HG02870 (cell line): Measurements from ENCODE around the gene COX4I2.

ENCODE experiments used
- ATAC-seq: cut with Tn5 transposase; IDR thresholded peaks from one replicate; pipeline ENCODE4 v1.9.1; 2021; ENCODE audit warnings: mild to moderate bottlenecking, moderate library complexity; ENCODE audit not compliant: unreplicated experiment

COX4I2 gene

DNA sequence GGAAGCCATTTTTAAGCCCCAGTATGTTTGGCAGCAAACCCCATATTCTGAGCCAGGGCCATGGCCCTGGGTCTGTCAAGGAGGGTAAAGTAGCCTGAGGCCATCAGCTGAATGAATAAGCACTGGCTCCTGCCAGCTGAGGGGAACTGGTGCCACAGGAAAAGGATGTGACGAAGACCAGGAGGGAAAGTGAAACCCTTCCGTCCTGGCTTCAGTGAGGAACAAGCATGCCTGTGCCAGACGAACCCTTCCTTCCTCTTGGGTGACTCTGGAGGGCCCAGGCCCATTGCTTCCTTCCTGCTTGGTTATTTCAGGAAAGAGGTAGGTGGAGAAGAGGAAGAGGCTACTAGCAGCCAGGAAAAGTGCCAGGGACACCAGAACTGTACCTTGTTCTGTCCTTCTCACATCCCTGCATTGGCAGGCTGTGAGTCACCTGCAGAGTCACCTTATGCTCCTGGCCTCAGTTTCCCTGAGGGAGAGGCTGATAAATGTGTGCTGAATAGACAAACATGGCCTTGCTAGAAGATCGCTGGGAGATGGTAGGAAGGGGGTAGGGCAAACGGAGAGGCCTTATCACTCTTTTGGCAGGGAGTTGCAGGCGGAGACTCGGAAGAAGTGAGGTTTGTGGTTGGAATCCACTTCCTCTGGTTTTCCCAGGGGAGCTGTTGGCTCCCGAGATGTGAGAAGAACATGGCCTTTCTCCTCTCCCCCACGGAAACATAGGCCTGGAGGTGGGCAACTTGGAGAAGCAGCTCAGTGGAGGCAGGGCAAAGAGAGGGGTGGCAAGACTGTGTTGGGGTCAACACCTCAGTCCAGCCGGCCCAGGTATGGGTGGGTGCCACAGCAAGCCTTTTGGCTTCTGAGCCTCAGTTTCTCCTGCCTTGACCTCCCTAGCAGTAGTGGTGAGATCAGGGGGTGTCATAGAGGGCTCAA is 37.4 kb downstream of the COX4I2 start:
- ATAC-seq: peak; percentile 53

DNA sequence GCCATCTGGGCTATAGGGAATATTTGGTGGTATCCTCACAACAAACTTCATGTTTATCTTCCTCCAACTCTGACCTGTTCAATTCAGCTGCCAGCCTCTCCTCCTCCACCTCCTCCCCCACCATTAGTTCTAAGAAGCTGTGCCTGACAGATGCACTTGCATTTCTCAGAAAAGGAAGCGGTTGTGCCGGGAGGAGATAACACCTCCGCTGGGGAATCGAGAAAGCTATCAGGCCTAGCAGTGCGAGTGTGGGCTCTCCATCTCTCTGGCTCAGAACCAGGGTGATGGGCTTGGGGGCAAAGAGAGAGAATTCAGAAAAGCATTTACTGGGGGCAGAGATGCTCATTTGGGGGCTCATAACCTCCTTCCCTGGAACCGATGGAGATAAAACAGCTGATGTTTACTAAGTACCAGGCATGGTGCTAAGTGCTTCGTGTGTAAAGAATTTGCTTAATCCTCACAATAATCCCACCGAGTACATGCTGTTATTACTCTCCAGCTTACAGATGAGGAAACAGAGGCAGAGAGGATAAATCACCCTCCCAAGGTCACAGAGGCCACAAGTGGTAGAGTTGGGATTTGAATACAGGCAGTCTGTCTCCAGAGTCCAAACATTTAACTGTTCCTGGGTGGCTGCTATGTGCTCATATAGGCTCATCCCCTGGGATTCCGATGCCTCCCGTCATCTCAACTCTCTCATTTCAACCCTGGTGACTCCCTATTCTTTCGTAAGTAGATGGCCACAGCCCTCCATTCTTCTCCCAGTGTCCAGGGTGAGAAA is 38.3 kb downstream of the COX4I2 start:
- ATAC-seq: no peak

DNA sequence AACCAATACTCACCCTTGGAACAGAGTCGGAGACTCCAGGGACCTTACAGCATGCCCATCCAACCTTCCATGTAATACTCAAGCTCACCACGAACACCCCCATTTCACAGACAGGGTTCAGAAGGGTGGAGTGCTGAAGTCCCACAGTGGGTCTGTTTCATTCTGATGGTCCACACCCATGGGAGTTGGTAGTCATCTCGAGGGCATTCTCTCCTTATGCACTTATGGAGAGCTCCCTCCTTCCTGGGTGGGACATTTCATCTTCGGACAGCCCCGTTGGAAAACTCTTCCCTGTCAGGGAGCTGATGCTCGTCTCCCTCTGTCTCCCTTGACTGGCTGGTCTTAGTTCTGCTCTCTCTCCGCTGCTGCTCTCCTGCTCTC is 38.9 kb downstream of the COX4I2 start:
- ATAC-seq: no peak

DNA sequence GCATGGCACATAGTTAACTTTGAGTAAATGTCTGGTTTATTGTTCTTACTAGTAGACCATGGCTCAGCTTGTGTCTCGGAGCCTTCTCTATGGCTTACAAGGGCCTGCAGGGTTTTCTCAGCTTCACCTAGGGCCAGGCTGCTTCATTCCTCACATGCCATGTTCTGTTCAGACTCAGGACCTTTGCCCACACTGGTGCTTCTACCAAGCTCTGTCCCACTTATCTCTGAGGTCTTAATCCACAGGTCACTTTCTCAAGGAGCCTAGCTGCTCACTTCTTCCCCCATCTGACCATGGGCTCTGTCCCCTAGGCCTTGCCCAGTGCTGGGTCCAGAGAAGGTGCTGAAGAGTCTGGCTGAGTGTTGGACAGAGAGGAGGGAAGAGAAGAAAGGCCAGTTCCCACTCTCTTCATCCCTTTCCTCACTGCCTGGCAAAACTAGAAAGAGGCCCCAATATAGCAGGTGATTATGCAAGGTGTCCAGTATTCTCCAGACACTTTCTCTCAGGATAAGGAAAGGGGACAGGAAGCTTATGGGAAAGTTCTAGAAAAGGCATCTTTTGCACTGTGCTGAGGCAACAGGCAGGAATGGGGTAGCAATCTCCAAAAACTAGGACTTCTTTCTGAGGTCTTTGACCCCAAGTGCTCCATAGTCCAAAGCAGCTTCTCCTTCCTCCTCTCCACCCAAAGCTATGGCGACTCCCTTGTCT is 40.0 kb downstream of the COX4I2 start:
- ATAC-seq: no peak

DNA sequence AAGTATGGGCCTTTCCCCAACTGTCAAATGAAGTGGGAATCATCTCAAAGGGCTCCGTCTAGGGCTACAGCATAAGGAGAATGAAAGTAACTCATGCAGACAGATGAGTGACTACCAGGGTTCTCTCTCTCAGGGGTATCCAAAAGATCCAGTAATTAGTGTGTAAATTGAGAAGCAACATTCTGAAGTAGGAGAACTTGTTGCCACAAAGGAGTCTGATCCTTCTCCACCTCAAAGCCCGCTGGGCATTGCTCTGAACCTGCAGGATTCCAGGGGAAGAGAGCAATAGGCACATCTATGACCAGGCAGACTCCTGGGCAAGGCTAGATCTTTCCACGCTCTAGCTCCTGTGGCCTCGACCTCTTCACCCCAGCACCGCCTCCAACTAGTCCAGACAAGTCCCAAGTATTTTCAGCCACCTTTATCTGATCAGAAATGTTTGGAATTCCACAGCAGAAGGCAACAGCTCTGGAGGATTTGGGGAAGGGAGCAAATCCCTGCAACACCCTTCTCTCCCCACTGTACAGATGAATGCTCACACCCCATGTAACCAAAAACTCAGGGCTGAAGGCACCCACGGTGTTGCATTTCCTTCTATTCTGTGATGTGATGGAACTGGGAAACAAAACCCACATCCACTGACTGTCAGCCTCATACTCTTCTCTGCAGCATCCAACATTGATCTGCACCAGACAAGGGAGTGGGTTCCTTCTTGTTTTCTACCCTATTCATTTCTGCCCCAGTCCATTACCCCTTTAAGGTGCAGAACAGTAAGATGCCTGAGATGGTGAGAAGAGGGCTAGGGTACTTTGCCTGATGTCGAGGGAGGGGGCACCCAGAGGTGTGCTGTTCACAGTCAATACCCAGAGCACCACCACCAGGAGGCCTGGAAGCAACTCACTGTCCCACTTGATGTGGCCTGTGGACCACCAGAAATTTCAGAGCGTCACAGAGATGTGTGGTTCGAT is 41.0 kb downstream of the COX4I2 start:
- ATAC-seq: no peak

DNA sequence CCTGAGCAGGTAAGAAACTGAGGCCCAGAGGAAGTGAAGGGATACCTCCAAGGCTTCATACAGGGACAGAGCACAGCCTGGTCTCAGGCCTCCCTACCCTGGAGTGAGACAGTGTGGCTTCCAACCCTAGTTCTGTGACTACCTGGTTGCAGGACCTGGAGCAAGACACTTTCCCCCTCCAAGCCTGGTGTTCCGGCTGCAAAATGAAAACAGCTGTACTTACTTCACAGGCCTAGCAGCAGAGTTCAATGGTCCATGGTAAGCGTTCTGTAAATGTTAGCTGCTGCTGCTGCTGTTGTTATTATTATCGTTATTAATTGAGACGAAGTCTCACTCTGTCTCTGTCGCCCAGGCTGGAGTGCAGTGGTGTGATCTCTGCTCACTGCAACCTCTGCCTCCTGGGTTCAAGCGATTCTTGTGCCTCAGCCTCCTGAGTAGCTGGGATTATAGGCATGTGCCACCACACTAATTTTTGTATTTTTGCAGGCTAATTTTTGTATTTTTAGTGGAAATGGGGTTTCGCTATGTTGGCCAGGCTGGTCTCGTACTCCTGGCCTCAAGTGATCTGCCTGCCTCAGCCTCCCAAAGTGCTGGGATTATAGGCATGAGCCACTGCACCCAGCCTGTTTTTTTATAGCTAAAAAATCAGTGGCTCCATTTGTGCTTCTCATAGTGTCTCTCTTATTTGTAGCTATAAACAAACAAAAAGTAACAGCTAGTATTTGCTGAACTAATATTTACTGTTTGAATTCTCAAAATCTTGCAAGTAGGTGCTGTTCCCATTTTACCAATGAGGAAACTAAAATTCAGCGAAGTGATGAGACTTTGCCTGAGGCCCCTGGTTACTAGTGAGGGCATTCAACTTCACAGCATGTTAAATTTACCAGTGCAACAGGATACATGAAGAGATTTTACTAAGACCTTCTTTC is 41.9 kb downstream of the COX4I2 start:
- ATAC-seq: no peak

DNA sequence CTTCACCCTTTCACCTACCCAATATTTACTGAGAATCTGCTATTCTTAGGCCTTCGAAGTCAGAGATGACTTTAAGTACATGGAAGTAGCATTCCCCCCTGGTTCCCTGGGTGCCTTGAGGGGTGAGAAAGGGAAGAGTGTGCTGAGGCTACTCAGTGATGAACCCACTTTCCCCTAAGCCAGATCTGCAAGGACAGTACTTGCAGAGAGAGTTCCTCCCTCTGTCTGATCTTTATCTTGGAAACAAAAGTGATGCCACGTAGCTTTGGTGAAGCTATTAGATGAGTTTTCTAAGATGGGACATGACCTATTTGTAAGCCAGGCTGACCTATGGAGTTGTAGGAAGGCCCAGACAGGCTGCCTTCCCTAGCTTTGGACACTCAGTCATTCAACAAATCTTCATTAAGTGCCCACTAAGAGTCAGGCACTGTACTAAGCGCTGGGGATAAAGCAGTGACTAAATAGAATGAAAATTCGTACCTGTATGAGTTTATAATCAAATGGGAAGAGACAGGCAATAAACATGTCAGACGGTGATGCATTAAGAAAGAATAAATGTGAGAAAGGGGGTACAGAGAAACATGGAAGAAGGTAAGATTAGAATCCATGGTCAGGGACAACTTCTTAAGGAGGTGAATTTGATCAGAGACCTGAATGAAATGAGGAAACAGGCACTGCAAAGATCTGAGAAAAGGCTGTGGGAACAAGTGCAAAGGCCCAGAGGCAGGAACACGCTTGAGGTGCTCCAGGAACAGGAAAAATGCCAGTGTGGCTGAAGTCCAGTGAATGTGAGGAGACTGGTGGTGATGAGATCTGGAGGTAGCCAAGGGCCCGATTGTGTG is 42.8 kb downstream of the COX4I2 start:
- no peak for ATAC-seq

DNA sequence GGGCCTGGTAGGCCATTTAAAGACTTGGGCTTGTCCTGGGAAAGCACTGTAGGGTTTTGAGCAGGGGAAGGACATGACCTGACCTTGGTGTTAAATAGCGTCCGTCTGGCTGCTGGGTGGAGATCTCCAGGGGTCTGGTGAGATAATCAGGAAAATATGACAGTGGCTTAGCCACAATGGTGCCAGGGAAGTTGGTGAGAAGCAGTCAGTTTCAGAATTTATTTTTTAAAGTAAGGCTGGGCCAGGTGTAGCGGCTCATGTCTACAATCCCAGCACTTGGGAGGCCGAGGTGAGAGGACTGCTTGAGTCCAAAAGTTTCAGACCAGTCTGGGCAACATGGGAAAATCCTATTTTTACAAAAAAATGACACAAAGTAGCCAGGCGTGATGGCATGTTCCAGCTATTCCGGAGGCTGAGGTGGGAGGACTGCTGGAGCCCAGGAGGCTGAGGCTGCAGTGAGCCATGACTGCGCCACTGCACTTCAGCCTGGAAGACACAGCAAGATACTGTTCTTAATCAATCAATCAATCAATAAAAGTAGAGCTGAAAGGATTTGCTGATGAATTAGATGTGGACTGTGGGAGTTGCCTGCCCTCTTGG is 43.5 kb downstream of the COX4I2 start:
- ATAC-seq: no peak

DNA sequence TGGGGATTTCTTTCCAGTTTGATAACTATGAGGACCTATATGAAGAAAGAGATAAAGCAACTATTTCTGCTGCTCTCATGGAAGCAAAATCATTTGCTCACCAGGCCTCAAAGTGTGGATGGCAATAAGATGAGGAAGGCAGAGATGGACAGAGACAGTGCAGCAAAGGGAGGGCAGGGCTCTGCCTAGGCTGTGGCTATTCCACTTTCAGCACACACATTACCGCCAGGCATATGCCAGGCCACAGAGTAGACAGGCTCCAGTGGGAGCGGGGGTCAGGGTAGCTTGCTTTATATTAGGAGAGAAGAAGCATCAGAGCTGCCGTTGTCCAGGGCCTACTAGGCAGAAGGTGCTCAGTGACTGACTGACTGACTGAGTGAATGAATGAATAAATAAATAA is 44.1 kb downstream of the COX4I2 start:
- no peak for ATAC-seq

DNA sequence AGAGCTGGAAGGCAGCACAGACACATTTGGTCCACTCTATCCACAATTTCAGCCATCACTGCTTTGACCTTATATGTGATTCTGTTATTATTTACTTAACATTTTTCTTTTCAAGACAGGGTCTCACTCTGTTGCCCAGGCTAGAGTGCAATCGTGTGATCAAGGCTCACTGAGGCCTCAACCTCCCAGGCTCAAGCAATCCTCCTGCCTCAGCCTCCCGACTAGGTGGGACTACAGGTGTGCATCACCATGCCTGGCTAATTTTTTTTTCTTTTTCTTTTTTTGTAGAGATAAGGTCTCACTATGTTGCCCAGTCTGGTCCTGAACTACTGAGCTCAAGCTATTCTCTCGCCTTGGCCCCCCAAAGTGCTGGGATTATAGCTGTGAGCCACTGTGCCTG is 44.6 kb downstream of the COX4I2 start:
- no peak for ATAC-seq

DNA sequence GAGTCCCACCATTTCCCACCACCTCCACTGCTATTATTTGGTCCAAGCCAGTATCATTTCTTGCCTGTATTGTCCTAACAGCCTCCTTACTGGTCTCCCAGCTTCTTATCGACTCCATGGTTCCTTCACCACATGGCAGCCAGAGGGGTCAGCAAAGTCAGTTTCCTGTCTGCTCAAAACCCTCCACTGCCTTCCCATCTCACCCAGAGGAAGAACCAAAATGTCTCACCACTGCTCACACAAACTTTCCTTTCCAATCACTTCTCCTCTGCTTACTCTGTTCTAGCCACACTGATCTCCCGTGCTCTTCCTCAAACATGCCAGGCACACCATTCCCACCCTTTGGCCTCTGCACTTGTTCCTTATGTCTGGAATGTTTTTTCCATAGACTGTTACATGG is 45.2 kb downstream of the COX4I2 start:
- no peak for ATAC-seq

DNA sequence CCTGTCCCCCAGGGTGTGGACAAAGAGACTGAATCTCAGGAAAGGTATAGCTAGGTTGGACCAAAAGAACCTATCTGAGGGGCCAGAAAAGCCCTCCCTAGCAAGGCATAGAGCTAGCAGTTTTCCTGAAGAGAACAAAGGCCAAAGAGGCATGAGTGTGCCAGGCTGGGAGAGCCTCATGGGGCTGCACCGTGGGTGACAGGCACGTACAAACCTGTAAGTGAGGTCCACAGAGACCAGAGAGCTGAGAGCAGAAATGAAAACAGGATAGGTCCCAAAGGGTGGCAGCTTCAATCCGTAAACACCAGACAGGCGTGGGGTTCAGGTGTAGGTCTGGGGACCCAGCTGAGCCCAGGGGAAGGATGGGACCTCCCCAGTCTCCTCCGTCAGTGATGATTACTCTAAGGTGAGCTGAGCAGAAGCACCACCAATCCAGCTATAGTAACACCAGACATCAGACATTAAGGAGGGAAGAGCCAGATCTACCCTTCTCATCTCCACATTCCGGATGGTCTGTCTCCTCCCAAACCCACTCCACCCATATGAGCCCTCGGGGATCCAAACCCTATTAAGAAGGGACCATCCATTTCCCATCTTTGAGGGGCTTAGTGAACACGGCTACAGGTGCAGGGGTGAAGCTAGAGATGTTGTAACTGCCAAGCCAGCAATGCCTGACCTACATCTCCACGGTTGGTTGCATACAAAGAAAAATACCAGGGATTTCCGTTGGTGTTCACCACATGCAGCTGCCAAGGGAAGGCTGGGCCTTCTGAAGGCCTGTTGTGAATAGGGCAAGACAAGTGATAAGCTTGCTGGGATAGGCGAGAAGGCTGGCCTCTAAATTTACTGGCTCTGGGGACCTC is 46.7 kb downstream of the COX4I2 start:
- ATAC-seq: no peak

DNA sequence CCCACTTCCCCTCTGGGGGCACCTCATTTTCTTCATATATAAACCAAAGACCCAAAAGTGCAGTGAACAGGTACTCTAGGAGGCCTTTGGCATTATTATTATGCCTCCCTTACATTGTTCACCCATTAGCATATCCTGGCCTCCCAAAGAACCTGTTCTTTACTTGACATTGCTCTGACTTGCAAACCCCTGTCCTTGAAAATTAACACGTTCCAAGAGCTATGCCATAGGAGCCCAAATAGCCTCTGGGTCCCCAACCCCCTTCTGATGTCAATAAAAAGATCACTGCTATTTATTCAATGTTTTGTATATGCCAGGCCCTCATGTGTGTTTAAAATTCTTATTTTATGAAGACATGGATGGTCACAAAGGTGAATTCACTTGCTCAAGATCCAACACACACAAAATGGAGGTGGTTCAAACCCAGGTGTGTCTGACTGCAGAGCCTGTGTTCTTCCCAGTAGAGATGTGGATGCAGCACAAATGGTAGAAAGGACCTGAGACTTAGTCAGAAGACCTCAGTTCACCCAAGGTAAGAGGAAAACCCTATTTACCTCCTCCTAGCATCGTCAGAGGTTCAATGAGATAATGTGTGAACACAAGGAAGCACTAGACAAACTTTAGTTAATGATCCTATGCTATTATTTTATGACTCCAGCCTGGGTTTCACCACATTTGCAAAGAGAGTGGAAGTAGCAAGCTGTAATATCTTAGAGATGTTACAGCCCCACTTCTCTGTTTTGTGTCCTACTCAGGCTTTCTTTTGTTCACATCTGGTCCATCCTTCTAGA is 48.3 kb downstream of the COX4I2 start:
- ATAC-seq: no peak

DNA sequence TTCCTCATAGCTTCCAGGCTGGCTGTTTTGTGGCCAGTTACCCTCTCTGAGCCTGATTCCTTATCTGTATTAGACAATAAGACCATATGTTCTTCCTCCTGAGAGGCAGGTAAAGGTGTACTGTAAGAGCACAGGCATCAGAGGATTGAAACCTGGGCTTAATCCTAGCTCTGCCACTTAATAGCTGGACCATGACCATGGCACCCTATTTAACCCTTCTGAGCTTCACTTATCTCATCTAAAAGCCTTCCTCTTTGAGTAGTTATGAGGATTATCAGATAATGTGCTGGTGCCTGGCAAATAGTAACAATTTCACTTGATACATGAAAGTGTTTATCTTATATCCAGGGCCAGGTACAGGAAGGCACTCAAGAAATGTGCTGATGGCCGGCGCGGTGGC is 50.1 kb downstream of the COX4I2 start:
- no peak for ATAC-seq

DNA sequence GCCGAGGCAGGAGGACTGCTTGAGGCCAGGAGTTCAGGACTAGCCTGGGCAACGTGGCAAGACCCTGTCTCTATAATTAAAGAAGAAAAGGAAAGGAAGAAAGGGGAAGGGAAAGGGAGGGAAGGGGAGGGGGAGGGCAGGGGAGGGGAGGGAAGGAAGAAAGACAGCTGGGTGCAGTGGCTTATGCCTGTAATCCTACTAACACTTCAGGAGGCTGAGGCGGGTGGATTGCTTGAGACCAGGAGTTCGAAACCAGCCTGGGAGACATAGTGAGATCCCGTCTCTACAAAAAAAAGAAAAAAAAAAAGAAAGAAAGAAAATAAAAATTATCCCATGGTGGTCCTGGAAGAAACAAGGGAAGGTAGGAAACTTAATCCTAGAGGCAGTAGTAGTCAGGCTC is 51.4 kb downstream of the COX4I2 start:
- no peak for ATAC-seq

DNA sequence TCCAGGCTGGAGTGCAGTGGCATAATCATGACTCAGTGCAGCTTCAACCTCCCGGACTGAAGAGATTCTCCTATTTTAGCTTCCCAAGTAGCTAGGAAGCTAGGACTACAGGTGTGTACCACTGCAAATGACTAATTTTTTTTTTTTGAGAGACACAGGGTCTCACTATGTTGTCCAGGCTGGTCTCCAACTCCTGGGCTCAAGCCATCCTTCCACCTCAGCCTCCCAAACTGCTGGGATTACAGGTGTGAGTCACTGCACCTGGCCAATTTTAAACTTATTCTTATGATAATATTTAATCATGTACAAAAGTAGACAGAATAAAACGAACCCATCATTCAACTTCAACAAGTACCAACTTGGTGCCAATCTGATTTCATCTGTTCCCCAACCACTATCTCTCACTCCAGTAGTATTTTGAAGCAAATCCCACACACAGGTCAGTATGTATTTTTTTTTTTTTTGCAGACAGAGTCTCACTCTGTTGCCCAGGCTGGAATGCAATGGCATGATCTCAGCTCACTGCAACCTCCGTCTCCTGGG is 52.5 kb downstream of the COX4I2 start:
- ATAC-seq: no peak
